Amygdala (tissue), 56 donors: Measurements from ENCODE around the gene GMFB.

ENCODE experiments used
- DNase-seq, 56 donors: peaks; one replicate each; lab custom pipeline; 2025; lab: John Stamatoyannopoulos, UW

GMFB gene

GRCh38 chr14:54488646-54489317, at the start of gene GMFB:
Gene GMFB, minus strand, starts transcription at chr14:54488980. Its CDS starts 53 bp downstream, at chr14:54488927.
- peak in 55 of 56 donors; percentile 45 to 92 (median 78) for DNase-seq

- DNase-seq, result no peak
These were observed 49.3 kb upstream of the GMFB start for GRCh38 chr14:54538055-54538454.

- no peak for DNase-seq
These were observed 48.9 kb upstream of the GMFB start for GRCh38 chr14:54537651-54538050.

- no peak for DNase-seq
These were observed 46.9 kb upstream of the GMFB start for GRCh38 chr14:54535646-54536045.

GRCh38 chr14:54535126-54535525, 46.3 kb upstream of the GMFB start:
- DNase-seq, result no peak

- DNase-seq, result no peak
These were observed 44.3 kb upstream of the GMFB start for GRCh38 chr14:54533100-54533499.

- no peak for DNase-seq
These were observed 43.6 kb upstream of the GMFB start for GRCh38 chr14:54532111-54533012.

GRCh38 chr14:54529811-54530210, 41.0 kb upstream of the GMFB start:
- no peak for DNase-seq

GRCh38 chr14:54528973-54529372, 40.2 kb upstream of the GMFB start:
- DNase-seq, result no peak

GRCh38 chr14:54524410-54524809, 35.6 kb upstream of the GMFB start:
- no peak for DNase-seq

GRCh38 chr14:54516709-54517108, 27.9 kb upstream of the GMFB start:
- no peak for DNase-seq

GRCh38 chr14:54515670-54516069, 26.9 kb upstream of the GMFB start:
- no peak for DNase-seq

- peak in 8 of 56 donors; percentile 3 to 28 (median 10) for DNase-seq
These were observed 23.6 kb upstream of the GMFB start for GRCh38 chr14:54512393-54512792.

- peak; percentile 88 to 99 (median 96) for DNase-seq
These were observed 21.0 kb upstream of the GMFB start, which contains the start of gene CGRRF1 for GRCh38 chr14:54509546-54510501. Gene CGRRF1, plus strand, starts transcription at chr14:54509906. Its CDS starts 54 bp downstream, at chr14:54509960.

- DNase-seq, result peak in 1 of 56 donors; percentile 18
These were observed 14.7 kb upstream of the GMFB start for GRCh38 chr14:54503486-54503885.

- DNase-seq, result no peak
These were observed 13.8 kb upstream of the GMFB start for GRCh38 chr14:54502602-54503001.

GRCh38 chr14:54501480-54501879, 12.7 kb upstream of the GMFB start:
- DNase-seq, result no peak

GRCh38 chr14:54500744-54501143, 12.0 kb upstream of the GMFB start:
- DNase-seq, result no peak

GRCh38 chr14:54498579-54498978, 9.8 kb upstream of the GMFB start:
- DNase-seq, result no peak

- DNase-seq, result no peak
These were observed 9.3 kb upstream of the GMFB start for GRCh38 chr14:54498095-54498531.
